ENCODE results near the gene ELF4.

ELF4 gene

DNA sequence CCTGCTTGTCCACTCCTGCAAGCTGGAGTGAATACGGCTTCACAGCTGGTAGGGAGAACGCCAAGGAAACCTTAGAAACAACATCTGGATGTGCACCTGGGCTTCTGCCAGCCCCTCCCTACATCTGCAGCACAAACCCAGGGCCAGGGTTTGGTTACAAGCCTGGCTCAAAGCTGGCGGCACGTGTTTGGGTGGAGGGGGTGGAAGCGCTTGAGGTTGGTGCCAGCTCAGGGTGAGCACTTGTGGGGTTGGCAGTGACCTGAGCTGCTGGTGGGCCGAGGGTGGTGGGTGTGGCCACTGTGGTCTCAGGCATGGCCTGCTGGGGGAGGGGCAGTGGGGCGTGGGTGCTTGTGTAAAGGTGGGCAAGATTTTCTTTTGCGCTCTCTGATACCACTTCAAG lies 15.6 kb downstream of the ELF4 start:
- no peak overlapping the region for H3K27ac Mint-ChIP-seq
- H3K36me3 Mint-ChIP-seq (ENCODE audit: low read depth) = peaks cover 3% of the 10 kb centered on the region
- no peak overlapping the region for H3K4me3 Mint-ChIP-seq
- H3K27me3 Mint-ChIP-seq (ENCODE audit: low read depth) = no peaks in the 10 kb centered on the region
- peaks cover 5% of the 10 kb centered on the region for H3K4me1 Mint-ChIP-seq
- H3K9me3 Mint-ChIP-seq = peaks cover 7% of the 10 kb centered on the region
- TF ChIP-seq CTCF (IDR thresholded peaks at IDR 0.05; ENCODE audit: unreplicated experiment in 3 of 3) = no peak

DNA sequence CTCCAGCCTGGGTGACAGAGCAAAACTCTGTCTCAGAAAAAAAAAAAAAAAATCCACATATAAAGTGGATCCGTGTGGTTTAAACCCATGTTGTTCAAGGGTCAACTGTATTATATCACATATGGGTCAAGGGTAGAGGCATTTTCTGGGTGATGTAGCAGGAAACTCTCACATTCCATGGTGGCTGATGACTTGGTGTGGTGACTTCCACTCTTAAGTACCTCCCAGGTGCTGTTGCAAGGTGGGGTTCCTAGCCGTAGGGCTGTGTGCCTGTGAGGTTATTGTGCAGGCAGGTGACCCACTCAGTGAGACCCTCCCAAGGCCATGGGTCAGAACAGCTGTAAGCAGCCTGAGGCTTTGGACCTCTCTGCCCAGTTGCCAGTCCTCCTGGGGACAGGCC lies 17.0 kb downstream of the ELF4 start:
- H3K9me3 Mint-ChIP-seq = peaks cover 10% of the 10 kb centered on the region
- no peak overlapping the region for H3K27ac Mint-ChIP-seq
- no peak overlapping the region for H3K4me3 Mint-ChIP-seq
- peaks cover 3% of the 10 kb centered on the region for H3K4me1 Mint-ChIP-seq
- peaks cover 3% of the 10 kb centered on the region for H3K36me3 Mint-ChIP-seq (ENCODE audit: low read depth)
- no peaks in the 10 kb centered on the region for H3K27me3 Mint-ChIP-seq (ENCODE audit: low read depth)
- TF ChIP-seq CTCF (IDR thresholded peaks at IDR 0.05; ENCODE audit: unreplicated experiment in 3 of 3) = no peak

GRCh38 chrX:130091980-130092522 lies 18.2 kb downstream of the ELF4 start:
- Mint-ChIP-seq H3K27ac (no peak overlapping the region), H3K9me3 (peaks cover 13% of the 10 kb centered on the region), H3K4me1 (no peaks in the 10 kb centered on the region), H3K4me3 (no peak overlapping the region), H3K27me3 (ENCODE audit: low read depth) (no peaks in the 10 kb centered on the region), H3K36me3 (ENCODE audit: low read depth) (peaks cover 7% of the 10 kb centered on the region)
- TF ChIP-seq CTCF (IDR thresholded peaks at IDR 0.05; ENCODE audit: unreplicated experiment in 3 of 3) = no peak

DNA sequence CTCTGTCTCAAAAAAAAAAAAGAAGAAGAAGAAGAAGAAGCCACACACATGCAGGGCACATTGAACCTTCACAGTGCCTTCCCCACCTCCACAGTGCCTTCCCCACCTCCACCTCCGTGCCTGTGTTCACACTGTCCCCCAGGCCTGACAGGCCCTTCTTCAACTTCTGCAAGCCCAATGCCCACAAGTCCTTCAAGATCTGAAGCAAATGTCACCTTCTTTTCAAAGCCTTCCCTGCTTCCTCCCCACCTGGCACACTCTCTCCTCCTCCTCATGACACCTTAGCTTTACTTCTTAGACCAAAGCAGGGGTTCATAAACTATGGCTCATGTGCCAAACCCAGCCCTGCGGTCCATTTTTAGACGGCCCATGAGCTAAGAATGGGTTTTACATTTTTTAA lies 19.9 kb downstream of the ELF4 start:
- H3K4me3 Mint-ChIP-seq = no peak overlapping the region
- TF ChIP-seq CTCF (IDR thresholded peaks at IDR 0.05; ENCODE audit: unreplicated experiment in 3 of 3) = no peak
- H3K27me3 Mint-ChIP-seq (ENCODE audit: low read depth) = no peaks in the 10 kb centered on the region
- H3K4me1 Mint-ChIP-seq = peaks cover 5% of the 10 kb centered on the region
- H3K27ac Mint-ChIP-seq = no peak overlapping the region
- H3K36me3 Mint-ChIP-seq (ENCODE audit: low read depth) = peaks cover 7% of the 10 kb centered on the region
- H3K9me3 Mint-ChIP-seq = peaks cover 13% of the 10 kb centered on the region

- Mint-ChIP-seq H3K36me3 (ENCODE audit: low read depth) (peaks cover 7% of the 10 kb centered on the region), H3K27me3 (ENCODE audit: low read depth) (peaks cover 3% of the 10 kb centered on the region), H3K4me3 (no peak overlapping the region), H3K9me3 (peaks cover 17% of the 10 kb centered on the region), H3K4me1 (peaks cover 12% of the 10 kb centered on the region), H3K27ac (no peak overlapping the region)
- TF ChIP-seq CTCF (IDR thresholded peaks at IDR 0.05; ENCODE audit: unreplicated experiment in 3 of 3) = no peak
Observed at GRCh38 chrX:130086447-130087206, 23.7 kb downstream of the ELF4 start.
